GM19238 (cell line): ENCODE data around the gene CHST11.

ENCODE experiments used
- DNase-seq: peaks from one replicate; pipeline ENCODE4 v3.0.0; 2011; ENCODE audit warnings: low spot score; ENCODE audit not compliant: insufficient read length

Gene CHST11

DNA sequence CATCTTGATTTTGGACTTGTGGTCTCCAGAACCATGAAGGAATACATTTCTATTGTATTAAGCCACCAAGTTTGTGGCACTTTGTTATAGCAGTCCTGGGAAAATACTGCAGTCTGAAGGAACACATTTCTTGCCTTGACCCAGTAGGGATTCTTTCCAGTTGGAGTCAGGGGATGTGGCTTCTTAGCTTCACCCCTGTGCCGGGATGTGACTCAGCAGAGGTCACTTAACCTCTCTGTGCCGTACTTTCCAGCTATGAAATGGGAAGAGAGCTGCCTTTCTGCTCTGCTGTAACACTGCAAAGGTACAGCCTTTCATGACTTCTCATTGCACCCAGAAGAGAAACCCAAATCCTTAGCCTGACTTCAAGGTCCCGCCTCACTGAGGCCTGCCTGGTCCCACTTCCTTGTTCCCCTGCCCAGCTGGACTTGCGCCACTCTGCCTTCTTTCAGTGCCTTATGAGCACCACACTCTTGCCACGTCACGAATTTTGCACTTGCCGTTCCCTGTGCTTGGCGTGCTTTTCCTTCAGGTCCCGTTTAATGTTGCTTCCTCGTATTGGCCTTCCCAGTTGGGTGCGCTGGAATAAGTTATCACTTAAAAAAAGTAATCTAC, 24.2 kb downstream of the CHST11 start:
- no peak for DNase-seq

GRCh38 chr12:104482113-104482512, 25.4 kb downstream of the CHST11 start:
- no peak for DNase-seq

- no peak for DNase-seq
Measured at GRCh38 chr12:104482748-104483147, 26.0 kb downstream of the CHST11 start.

GRCh38 chr12:104484079-104484478, 27.3 kb downstream of the CHST11 start:
- no peak for DNase-seq

DNA sequence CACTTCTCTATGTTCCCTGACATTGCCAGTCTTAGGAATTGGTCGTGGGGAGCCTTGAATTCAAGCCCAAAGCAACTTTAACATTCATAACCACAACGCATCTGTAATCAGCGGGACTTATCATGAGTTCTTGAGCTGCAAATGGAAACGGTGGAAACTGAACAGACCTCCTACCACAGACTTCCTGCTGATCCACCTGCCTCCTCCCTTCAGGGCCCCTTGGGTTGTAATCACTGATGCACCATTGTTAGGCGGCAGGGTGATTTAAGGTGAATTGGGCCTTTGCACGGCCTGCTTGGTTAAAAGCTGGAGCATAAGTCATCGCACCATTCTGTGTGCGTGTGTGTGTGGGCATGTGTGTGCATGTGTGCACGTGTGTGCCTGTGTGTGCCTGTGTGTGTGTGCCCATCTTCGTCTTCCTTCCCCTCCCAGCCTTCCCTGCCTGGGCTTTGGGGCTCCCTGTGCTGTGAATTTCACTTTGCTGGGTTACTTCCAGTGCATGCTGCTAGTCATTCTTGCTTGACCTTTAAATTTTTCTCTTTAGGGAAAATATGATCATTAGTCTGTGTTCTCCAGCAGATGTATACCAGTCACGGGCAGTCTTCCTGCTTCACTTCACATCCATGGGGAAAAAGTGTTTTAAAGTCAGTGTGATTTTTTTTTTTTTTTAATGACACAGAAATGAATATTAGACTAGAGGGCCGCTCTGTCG, 29.1 kb downstream of the CHST11 start:
- no peak for DNase-seq

- DNase-seq, result no peak
Measured at GRCh38 chr12:104486363-104486750, 29.6 kb downstream of the CHST11 start.

GRCh38 chr12:104486943-104487819, 30.4 kb downstream of the CHST11 start:
- no peak for DNase-seq

DNA sequence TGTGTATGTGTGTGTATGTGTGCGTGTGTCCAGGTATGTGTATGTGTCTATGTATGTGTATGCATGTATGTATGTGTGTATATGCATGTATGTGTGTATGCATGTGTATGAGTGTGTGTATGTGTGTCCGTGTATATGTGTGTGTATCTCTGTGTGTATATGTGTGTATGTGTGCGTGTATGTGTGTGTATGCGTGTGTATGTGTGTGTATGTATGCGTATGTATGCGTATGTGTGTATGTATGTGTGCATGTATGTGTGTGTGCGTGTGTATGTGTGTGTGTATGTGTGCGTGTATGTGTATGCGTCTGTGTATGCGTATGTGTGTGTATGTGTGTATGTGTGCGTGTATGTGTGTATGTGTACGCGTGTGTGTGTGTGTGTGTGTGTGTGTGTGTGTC, 31.6 kb downstream of the CHST11 start:
- no peak for DNase-seq

DNA sequence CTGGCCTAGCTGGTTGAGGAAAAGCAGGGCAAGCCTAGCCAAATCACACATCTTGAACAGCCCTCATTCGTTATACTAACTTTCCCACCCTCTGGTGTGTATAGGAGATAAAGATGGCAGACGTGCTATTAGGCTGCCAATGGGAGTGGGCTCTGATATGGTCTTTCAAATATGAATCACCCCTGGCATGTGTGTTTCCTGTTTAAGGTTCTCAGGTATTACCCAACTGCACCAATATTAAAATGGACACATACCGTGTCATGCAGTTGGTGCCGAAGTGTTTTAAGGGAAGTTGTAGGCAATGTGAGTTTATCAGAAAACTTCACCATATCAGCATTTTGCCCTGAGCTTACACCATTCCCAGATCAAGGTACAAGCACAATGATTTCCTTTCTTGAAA, 33.4 kb downstream of the CHST11 start:
- DNase-seq, result no peak

DNA sequence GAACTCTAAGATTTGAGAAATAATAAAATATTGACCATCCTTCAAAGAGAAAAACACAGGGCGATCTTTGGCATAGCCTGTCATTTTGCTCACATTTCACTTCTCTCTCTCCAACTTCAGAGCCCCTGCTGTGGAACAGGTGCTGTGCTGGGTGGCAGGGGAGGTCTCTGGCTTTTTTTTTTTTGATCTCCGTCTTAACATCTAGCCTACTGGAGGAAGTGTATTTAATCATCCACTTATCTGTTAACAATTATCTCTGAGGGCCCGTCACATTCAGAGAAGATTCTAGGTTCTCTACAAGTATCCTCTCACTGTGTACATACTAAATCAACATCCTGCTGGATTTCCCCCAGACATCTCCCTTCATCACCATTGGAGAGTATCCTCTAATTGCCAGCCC, 34.1 kb downstream of the CHST11 start:
- no peak for DNase-seq

DNA sequence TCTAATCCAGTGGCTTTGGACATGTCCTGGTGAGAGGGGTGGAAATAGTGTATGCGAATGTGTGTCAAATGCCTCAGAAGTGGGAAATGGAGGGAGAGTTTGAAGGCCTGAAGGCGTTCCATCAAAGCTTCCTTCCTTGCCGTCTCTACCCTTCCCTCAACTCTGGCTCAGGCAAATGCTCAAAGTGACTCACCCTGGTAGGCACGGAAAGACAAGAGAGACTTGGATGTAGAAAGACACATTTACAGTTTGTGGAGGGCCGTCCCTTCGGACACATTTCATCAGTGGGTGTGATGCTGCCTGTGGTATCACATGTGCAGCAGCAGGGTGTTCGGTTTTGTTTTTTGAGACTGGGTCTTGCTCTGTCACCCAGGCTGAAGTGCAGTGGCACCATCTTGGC, 36.7 kb downstream of the CHST11 start:
- no peak for DNase-seq

- DNase-seq, result no peak
Measured at GRCh38 chr12:104494137-104494792, 37.5 kb downstream of the CHST11 start.

- no peak for DNase-seq
Measured at GRCh38 chr12:104494793-104495158, 38.0 kb downstream of the CHST11 start.

DNA sequence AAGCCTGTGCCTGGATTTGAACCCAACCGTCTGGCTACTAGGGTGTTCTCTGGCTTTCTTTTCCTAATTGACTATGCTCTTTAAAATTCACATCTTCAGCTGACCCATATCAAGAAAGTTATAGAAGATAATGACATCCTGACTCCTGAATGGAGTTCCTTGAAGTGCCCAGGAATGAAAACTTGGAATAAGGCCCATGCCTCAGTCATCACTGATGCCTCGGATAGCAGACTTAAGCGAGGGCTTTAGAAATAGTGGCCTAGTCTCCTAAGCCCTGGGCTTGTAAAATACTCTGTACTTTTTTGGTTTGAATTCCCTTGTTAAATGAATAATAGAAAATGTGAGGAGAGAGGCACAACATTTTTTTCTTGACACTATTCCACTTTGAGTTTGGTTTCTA, 39.0 kb downstream of the CHST11 start:
- DNase-seq, result no peak

DNA sequence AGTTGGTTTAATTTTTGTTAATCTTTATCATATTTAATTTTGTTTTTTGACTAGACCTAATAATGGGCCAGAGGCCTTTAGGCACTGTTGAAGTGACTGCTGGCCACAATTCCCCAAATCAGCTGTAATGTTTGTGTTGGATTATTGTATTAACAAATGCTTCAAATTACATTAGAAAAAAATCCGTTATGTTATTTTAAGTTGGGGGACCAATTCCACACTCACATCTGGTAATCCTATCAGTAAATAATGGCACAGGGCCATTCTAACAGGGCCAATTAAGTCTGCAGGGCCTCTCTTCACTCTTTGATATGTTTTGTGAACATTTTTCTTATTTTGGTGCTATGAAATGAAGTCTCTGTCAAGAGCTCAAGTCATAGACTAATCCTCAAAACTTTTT, 39.6 kb downstream of the CHST11 start:
- no peak for DNase-seq

- no peak for DNase-seq
Measured at GRCh38 chr12:104498211-104498801, 41.6 kb downstream of the CHST11 start.

GRCh38 chr12:104499668-104500332, 43.1 kb downstream of the CHST11 start:
- no peak for DNase-seq

DNA sequence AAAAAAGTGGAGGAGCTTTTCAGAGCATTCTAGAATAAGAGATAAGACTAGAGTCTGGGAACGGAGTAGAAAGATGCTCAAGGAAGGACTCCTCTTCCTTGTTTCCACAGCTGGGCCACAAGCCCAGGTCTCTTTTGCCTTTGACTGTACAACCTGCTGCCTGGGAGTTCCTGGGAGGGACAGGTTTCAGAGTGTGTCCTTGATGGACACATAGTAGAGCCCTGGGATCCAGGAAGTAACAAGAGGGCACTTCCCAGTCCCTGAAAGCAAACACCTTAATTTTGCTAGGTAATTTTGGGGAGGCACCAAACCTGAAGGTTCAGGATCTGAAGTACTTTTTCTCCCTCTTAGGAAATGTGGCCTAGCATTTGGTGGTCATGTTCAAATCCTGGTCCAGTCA, 44.4 kb downstream of the CHST11 start:
- no peak for DNase-seq

DNA sequence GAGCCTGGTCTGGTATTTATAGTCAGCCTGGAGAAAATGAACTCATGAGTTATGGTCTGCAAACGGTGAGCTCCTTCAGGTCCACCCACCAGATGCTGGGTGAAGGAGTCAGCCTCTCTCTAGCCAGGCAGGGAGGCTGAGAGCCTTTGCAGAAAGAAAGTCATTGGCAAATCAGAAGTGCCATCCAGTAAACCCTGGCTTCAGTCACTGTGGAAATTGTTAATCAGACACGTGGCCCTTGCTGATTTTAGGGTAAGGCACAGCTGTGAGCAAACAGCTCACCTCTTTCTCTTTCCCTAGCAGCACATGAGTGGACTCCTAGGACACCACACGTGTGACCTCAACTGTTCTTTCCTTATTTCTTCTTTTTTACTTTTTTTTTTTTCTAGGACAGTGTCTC, 44.9 kb downstream of the CHST11 start:
- DNase-seq, result no peak

GRCh38 chr12:104502217-104502616, 45.5 kb downstream of the CHST11 start:
- DNase-seq, result no peak

- DNase-seq, result no peak
Measured at GRCh38 chr12:104502638-104503037, 45.9 kb downstream of the CHST11 start.
